ENCODE data around the gene RBFOX2.

Gene RBFOX2

DNA sequence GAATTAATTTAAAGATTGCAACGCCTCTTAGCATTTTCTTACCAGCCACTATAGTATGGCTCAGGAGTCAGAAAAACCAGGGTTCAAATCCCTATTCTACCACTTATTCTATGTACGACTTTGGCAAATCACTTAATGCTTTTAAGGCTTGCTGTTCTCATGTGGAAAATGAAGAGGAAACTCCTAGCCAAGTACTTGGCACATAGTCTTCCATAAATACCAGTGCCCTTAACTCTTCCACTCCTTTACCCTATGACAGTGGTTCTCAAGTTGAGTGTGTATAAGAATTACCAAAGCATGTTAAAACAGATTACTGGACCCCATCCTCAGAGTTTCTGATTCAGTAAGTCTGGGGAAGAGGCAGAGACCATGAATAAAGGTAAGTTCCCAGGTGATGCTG lies 107.6 kb downstream of the RBFOX2 start:
- no peak for DNase-seq

DNA sequence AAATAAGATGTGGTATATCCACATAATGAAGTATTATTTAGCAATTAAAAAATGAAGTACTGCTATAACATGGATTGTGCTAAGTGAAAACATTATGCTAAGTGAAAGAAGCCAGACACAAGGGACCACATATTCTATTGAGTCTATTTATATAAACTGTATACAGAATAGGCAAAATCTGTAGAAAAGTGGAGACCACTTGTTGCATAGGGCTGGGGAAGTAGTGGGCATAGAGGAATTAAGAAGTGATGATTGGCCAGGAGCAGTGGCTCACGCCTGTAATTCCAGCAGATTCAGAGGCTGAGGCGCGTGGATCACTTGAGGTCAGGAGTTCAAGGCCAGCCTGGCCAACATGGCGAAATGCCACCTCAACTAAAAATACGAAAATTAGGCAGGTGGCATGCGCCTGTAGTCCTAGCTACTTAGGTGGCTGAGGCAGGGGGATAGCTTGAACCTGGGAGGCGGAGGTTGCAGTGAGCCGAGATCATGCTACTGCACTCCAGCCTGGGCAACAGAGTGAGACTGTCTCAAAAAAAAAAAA lies 109.6 kb downstream of the RBFOX2 start:
- no peak for DNase-seq

DNA sequence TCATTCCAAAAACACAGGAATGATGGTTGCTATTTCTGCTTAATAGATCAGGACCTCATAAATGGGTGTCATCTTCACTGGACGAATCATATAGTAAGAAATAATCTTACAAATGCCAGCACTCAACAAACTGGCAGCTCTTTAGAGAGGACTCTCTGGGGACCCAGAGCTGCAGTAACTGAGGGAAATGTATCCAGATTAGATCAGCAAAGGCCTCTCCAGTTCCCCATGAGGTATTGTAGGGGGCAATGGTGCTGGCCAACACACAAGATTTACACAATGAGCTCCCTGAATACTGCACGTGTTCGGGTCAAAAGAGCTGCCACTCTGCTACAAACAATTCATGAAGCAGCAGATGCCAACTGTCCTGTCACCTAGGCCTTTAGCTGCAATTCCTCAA lies 110.2 kb downstream of the RBFOX2 start:
- peak; percentile 43 for DNase-seq

DNA sequence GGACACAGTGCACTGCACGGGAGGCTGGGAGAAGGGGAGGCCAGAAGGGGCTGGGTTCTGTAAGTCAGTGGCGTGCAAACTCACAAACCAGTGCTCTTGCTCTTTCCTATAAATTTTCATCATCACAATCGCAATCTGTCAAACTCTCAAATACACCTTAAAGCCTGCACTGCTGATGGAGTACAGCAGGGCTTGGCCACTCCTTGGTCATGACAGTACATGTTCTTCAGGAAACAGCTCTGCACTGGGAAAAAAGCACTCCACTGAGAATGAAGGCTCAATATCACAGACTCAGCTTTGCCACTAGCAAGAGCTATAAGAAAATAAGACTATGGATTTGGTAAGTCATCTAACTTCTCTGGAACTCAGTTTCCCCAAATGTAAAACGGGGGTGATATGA lies 111.0 kb downstream of the RBFOX2 start:
- no peak for DNase-seq

DNA sequence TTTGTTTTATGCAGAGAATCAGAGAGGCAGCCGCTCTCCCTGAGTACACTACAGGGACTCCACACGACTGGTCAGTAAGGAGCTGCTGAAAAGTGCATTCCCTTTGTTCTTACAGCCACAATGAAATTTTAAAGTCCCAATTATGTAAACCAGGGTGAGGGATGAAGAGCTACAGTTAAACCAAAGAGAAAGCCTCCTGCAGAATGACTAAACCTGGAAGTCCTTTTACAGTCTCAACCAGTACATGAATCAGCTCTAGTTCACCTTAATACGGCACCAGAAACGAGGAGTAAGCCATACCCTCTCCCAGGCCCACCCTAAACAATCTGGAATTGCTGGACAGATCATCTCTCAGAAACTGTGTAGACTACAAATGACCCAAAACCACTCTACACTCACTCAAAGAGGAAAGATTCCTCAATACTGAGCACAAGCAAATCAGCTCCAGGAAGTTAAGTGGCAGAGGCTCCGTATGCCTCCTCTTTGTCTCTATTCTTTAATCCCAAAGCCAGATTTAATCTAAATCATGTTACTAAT lies 113.1 kb downstream of the RBFOX2 start:
- DNase-seq: peak; percentile 70

DNA sequence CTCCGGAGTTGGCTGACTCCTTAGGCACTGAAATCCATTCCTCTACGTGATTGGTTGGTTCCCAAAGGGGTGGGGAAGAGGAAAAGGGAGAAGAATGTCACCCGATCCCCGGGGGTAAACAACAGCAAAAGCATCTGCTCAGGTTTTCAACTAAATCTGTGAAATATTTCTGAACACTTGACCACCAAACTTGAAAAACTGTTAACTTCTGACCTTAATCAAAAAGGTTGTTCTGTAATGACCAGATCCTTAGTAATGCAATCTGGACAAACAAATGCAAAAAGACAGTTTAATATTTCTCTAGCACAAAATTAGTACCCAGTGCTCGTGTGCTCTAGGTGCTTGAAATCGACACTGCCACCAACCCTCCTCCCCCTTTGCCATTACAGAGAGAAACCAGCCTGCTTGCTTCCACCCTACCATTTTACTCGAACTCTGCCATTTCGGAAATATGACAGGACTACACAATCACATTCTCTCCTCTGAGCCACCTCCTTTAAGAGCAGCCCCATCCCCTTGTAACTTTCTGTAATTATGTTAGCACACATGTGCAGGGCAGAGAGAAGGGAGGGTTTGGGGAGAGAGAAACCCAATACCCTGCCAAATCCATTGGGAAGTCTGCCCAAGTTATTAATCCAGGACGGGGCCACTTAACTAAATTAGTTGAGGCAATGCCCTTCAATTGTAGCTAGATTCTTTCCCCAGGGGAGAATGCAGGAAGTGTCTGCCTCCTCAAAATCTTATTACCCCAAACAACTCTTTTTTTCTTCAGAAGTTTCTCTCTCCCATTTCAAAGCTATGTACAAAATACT lies 113.8 kb downstream of the RBFOX2 start:
- DNase-seq: peak; percentile 93

DNA sequence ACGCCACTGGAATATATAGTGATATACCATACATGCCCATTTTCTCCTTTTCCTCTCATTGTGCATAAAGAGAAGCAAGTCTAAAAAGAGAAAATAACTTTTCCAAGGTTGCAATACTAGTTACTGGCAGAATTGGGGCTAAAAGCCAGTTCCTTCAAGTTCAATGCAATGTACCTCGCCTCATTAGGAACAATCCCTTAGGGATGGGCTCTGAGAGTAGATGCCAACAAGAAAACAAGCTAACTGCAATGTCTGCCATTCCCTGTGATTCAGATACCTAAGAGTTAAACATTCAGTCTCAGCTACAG lies 114.3 kb downstream of the RBFOX2 start:
- no peak for DNase-seq

DNA sequence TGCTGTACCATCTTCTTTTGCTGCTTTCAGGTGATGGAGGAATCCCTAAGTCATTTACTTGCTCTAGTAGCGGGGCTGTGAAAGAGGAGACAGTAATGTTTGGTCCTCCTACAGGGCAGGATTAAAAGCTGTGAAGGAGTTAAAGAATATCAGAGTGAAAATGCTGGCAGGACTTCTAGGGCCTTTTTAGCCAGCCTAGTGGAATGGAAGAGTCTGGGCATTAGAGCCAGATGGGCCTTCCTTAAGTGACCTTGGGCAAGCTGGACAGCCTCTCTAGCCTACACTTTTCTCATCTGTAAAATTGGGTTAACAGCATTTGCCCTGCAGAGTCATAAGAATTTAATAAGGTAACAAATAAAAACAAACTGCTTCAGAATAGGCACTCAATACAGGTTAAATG lies 114.7 kb downstream of the RBFOX2 start:
- no peak for DNase-seq

DNA sequence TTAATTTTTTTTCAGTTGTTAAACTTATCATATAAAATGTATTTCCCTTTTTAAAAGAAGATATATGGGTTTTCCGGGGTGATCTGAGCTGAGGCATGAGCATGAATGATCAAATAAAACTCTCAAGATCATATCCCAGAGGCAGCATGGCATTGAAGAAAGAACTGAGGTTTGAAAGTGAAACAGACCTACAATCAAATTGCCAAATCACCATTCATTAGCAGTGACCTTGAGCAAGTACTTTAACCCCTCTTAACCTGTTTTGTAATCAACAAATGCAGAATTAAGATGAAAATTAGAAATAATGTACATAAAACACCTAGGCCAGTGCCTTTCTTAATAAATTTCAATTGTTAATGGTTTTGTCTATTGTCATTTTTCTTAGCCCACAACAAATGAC lies 116.0 kb downstream of the RBFOX2 start:
- no peak for DNase-seq

DNA sequence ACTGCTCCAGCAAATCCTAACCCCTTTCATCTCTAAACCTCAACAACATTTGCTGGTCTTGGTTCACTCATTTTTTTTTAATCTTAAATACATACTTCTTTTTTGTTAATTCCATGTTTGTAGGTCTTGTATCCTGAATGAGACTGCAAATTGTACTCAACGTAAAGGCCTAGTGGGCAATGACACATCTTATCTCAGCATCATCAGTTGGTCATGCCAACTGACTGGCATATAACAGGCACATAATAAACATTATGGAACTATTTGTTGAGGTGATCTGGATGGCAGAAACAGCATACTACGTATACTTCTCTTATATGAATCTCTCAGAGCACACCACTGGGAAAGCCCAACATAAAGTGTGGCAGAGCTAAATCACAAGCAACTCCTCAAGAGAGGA lies 116.7 kb downstream of the RBFOX2 start:
- DNase-seq: no peak

DNA sequence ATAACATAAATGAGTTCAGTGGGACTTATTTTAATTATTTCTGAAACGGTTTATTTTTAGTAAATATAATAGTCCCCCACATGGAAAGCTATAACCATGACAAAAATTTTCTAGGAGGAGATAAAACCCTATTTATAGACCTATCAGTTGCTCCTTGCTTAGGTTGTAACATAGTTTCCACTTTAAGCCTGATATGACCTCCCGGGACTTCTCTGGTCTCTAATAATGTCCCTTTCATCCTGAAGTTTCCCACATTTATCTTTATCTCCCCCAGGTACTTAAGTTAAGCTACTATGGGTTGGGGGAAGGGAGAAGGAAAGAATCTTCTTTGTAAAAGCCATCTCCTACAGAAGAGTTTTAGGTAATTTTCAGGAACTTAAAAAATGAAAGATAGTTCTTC lies 117.7 kb downstream of the RBFOX2 start:
- no peak for DNase-seq

DNA sequence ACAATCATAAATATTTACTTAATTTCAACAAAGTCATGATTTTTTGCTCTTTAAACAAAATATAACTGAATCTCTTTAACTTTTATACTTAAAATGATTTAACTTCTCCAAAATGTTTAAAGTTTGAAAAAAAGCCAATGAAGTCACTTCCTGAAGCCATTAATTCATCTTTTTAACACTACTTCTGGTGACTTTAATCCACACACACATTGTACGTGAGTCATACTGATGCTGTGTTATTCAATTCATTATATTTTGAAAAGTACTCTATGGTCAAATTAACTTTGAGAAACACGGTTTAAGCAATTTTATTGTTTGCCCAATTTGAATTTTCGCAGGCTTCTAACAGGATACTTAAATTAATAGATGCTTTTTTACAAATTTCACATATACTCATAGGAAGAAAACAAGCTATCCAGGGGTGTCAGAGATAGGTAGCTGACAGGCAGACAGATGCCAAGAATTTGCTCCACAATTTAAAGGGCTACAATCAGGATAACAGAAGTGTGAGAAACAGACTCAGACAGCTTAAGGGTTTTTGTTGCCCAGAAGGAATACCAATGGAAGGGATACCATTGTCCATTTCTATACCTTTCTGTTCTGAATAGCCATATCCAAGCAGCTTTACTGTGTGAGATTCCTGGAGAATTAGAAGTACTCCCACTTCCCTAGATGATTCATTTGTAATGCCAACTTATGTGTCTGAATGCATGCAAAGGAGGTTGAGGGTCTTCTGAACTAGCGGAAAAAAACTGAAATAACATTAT lies 118.4 kb downstream of the RBFOX2 start:
- DNase-seq: no peak

DNA sequence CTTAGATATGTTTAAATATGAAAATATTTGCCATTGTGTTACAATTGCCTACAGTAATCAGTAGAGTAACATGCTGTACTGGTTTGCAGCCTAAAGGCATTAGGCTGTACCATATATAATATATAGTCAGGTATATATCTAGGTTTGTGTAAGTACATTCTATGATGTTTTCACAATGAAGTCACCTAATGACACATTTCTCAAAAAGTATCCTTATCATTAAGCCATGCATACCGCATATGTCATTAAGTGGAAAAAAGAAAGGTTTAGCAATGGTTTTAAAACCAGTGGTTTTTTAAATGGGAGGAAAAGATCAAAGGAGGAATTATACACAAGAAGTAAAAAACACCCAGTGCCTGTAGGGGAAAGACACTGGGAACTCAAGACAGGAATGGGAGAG lies 122.7 kb downstream of the RBFOX2 start:
- no peak for DNase-seq

DNA sequence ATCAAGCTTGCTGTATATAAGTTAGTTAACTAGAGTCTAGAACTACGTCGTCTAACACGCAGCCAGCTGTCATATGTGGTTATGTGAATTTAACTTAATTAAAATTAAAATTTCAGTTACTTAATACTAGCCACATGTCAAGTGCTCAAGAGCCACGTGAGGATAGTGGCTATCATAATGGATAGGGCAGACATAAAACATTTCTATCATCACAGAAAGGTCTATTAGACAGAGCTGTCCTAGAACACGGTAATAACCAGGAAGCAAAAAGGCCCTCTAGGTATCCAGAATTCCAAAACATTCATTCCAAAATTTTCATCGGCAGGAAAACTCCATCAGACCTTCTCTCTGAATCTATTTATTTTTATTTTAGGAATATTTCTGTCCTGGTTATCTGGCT lies 123.9 kb downstream of the RBFOX2 start:
- DNase-seq: no peak

DNA sequence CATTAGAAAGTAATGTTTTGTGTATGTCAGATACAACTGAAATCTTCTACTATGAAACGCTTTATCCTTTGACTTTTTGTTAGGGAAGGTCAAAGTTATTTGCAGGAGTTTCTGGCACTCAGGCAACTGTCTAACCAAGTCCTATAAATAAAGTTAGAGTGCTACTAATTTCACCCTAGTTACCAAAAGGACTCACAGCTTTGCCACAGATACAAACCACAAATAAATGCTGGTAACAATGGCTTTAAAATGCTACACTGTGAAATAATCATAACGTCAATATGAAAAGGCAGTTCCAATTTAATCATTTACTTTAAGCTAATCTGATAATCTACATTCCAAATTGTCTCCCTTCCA lies 124.3 kb downstream of the RBFOX2 start:
- DNase-seq: no peak

DNA sequence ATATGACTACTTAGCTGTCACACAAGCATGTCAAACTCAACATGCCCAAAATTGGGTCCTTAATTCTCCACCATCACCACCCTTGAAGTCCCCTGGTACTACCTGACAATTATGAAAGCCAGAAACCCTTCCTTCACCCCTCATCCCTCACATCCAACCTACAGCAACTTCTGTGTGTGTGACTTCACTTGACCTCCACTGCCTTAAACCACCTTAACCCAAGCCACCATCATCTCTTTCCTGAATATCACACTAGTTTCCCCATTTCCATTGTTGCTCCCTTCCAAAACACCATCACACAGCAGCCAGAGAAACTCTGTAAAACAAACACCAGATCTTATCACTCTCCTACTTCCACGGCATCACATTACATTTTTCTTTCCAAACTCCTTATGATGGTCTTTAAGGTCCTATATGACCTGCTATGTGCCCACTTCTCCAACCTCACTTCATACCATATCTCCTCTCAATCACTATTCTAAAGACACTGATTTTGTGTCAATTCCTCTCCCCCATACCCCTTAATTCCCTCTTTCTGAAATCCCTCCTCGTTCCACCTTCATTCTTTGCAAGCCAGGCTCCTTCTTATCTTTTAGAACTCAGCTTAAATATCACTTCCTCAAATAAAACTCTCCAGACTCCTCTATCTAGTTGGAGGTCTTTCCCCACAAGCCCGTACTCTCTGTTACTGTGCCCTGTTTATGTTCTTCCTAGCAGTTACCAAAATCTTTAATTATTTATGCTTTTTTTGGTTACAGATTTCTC lies 124.9 kb downstream of the RBFOX2 start:
- DNase-seq: no peak

DNA sequence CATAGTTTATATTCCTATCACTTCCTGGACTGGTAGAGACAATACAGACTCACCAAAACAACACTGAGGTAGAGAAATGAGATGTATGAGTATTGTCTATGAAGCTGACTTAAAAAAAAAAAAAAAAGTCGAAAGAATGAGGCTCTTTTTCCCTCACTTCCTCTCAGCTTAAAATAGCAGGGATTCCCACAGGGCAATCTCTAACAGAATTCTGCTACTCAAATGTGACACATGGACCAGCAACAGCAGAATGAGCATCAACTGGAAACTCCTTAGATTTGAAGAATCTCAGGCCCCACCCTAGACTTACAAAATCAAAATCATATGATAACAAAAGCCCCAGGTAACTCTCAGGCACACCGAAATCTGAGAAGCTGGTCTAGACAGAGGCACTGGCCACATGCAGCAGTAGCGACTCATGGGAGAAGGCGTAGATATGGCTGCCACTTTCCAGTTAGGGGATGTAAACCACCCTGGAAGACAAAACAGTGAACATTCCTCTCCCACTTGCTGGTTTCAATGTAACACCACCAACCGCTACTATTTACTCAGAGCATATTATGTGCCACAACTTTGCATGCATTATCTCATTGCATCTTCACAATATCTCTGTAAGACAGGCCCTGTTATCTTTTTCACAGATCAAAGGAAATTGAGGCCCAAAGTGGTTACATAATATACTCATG lies 128.0 kb downstream of the RBFOX2 start:
- DNase-seq: no peak

DNA sequence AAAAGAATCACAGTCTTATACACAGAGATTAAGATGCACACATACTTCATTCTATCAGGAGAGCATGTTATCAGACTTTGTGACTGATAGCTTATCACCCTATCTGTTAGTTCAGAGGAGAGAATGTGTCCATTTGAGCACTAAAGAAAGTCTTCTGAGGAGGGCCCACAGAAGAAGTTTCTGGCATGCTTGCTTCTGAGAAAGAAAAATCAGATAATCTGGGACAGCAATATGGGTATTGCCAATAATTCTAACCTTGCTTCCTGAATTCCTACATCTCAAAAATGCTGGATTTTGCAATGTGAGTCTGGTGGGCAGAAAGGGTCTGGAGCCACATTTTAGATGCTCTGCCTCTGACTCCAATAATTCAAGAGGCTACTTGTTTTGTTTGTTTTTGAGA lies 128.9 kb downstream of the RBFOX2 start:
- DNase-seq: no peak

DNA sequence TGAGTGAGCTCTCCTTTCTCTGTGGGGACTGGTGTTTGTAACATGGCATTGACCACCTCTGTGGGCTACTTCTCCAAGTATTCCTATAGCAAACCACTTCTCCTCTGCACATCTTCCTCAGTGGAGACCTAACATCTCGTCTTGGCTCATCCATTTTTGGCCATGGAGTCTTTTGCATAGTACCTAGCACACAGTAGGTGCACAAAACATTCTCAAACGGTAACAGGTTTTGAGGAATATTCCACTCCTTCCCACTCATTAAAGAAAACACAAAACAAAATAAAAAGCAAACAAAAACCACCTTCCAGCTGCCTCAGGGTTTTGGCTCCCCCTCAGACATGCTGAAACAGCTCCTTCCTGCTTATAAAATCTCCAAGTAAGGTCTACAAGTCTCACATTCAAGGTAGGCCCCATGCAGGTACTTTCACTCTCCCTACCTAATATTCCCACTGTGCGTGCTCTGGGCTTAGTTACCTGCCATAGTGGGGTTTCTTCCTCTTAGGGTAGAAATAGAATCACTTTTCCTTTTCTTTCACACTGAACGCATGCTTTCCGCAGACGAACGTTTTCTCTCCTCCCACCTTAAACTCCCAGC lies 132.4 kb downstream of the RBFOX2 start:
- DNase-seq: no peak

DNA sequence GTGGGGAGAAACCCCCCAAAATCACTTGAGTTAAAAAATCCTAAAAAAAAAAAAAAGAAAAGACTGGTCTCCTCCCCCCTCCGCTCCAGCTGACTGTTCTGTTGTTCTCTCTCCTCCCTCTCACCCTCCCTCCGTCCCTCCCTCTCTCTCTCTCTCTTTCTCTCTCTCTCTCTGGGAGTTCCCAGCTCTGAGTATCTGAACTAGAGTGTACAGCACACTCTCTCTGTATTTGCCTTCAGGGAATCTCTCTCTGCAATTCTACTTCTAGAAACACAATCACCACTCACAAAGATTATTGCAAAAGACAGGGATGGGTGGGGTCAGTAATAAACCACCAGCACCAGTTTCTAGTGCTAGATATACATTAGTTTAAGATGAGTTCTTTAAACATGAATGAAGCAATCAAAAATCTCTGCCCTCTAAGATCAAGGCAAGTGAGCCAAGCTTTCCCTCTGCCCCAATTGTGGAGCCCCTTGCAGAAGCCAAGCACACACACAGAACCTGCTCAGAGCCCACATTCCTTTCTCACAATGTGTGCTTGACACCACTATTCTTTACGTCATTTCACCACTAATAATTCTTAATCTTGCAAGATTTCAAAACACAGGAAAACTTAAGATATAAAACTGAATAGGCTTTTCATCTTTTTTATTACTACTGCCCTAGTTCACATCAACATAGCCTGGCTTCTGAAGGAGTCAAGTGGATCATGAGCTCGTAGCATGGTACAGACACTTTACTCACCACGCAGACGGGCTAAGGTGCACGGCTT lies 133.5 kb downstream of the RBFOX2 start:
- no peak for DNase-seq

DNA sequence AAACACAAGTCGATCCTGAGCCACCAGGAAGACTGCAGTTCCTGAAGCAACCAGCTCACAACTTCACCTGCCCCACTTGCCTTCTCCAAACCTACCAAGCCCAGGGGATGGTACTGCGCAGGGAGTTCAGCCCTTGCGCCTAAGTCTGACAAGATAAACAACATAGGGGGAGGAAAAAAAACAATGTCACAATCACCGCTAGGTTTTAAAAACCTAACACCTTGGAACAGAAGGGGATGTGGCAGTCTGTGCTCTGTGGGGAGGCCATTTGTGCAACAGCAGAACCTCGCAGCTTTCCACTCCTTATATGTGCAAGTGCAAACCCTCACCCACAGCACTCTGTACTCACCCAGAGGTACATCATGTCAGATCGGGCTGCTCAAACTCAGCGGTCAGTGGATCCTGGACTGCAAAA lies 134.2 kb downstream of the RBFOX2 start:
- DNase-seq: no peak

DNA sequence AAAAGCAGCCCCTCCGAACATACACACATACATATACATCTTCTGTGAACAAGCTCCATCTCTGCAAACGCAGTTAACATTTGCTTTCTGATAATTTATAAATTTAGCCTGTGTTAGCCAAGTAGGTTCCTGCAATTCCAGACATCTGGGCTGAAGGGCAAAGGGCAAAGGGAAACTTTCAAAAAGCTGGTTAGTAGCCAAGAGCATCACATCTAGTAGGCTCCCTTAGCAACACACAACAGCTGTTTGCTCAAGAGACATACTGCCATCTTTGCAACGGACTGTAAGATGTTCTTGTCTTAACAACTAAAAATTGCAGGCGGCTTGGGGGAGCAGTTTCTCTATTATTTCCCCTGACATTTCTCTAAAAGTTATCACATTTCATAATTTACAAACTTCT lies 134.9 kb downstream of the RBFOX2 start:
- no peak for DNase-seq

Measured in NCI-H1092 treated with DMSO at 0.1 percent for 48 hours (cell line).